ENCODE measurements around the gene SOX6.

- no peak for TF ChIP-seq CTCF (conservative IDR thresholded peaks at IDR 0.05 in 1 of 2, IDR thresholded peaks at IDR 0.05 in 1 of 2; ENCODE audit: extremely low read depth in 1 of 2, insufficient read depth in 1 of 2, low read depth in 1 of 2, low read length in 2 of 2)
- TF ChIP-seq EZH2 (IDR thresholded peaks at IDR 0.05; ENCODE audit: borderline replicate concordance, low read length), result no peak
Measured at GRCh38 chr11:16133867-16134266, 222.5 kb downstream of the SOX6 start.

All from mammary epithelial cell (primary cell).